NT2/D1 (cell line): ENCODE measurements around the gene PYROXD2.

Experiments used
- YY1 ChIP-seq: IDR thresholded peaks from 2 replicates; pipeline ENCODE4 v1.6.1; 2011; ENCODE audit not compliant: insufficient read length, insufficient read depth
- ZNF274 ChIP-seq: IDR thresholded peaks from 2 replicates; pipeline ENCODE4 v1.6.1; 2011; ENCODE audit warnings: mild to moderate bottlenecking, low read depth, low read length

DNA sequence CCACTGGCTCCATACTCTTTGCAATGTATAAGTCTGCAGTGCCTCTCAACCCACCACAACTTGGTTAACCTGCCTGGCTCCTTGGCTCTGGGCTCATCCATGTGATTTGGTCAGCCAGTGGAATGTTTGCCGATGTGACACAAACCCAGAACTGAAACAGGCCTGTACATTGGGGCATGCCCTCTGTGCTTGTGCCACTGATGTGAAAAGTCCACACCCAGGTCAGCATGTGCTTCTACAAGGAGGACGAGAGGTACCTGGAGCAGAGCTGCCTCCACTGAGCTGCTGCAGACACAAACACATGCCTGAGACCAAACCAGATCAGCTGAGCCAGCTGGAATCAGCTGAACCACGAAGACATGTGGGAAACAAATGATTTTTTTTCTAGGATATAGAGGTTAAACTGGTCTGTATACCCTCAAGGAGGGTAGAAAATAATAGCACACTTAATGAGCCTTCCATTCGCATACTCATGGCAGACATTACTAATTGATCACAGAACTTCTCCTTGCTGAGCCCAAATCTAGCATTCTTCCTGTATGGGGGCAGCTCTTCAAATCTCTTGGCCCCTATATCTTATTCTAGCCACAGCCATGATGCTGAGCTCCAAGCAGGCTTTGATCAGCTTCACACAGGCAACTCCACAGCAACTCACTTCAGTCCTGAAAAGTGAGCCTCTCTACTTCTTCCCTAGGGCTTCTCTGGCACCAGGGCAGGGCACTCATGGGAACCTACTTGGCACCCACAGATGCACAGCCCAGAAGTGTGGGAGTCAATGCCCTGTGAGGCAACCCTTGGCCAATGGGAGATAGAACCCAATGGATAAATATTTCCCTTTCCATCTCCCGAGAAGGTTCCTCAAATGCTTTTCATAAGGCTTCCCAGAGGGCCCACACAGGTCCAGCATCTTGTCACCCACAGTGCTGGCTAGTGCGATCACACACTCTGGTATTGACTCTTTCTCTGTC is 18.6 kb downstream of the PYROXD2 start:
- no peak for TF ChIP-seq ZNF274
- TF ChIP-seq YY1, result no peak
